ENCODE data around the gene PSG4.
"Not testable (repeated sequence)": the region's sequence is repeated elsewhere in the genome, so short reads cannot be mapped to it uniquely, and the experiment has no call there.

The PSG4 gene

DNA sequence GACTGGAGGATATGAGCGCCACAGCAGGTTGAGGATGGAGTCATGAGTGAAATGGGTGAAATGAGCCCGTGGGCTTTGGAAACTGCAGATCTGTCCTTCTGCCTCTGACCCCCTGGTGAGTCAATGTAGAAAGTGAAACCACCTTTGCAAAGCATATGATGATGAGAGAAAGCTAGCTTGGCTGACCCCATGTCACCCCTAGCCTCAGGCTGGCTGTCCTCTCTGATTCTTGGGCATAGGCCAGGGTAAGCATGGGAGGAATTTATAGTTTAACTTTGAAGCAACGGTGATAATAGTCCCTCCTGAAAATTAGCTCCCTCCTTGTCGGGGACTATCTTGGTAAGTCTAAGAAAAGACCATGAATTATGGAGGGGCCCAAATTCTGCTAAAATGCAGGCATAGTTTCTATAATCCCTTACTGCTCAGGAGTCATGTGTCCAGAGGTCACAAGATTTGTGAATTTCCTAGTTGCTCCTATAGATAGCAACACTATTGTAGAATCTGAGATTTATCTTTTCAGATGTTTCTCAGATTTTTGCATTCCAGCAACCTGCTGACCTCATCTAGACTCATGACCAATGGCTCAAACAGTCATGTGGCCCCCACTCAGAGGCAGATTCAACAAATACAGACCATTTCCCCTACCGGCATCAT is 18.9 kb upstream of the PSG4 start:
- H3K36me3 ChIP-seq (ENCODE audit: control insufficient read depth, insufficient read depth, low read length); H3K9me3 ChIP-seq (ENCODE audit: control insufficient read depth, low read length); H3K27me3 ChIP-seq (ENCODE audit: control insufficient read depth, insufficient read depth, low read length); H3K9ac ChIP-seq (ENCODE audit: low read length); H3K4me1 ChIP-seq (ENCODE audit: control insufficient read depth, insufficient read depth, low read length); H3K4me3 ChIP-seq (ENCODE audit: low read length): not testable (repeated sequence)

DNA sequence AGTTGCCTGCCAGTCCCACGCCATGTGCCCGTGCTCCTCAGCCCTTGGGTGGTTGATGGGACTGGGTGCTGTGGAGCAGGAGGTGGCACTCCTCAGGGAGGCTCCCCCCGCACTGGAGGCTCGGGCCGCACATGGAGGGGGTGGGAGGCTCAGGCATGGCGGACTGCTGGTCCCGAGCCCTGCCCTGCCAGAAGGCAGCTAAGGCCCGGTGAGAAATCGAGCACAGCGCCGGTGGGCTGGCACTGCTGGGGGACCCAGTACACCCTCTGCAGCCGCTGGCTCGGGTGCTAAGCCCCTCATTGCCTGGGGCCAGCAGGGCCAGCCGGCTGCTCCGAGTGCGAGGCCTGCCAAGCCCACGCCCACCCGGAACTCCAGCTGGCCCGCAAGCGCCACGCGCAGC is 16.5 kb upstream of the PSG4 start:
- H3K4me3 ChIP-seq (ENCODE audit: low read length); H3K9me3 ChIP-seq (ENCODE audit: control insufficient read depth, low read length); H3K4me1 ChIP-seq (ENCODE audit: control insufficient read depth, insufficient read depth, low read length); H3K9ac ChIP-seq (ENCODE audit: low read length); H3K36me3 ChIP-seq (ENCODE audit: control insufficient read depth, insufficient read depth, low read length); H3K27me3 ChIP-seq (ENCODE audit: control insufficient read depth, insufficient read depth, low read length): not testable (repeated sequence)

DNA sequence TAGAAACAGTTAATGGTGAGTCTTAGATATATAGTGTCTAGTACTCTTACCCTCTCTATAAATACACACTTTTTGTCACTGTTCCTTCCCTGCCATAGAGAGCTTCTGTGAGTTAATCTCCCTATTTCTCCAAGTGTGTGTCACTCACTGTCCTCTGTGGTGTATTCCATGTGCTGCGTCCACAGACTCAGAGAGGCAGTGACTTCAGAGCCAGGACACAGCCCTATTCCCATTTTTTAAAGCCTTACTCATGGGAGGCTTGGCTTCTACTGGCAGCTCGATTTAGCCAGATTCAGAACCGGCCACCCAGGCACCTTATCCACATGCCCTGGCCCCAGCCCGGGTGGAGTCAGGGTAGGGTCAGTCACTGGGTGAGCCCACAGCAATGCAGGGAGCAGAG is 13.7 kb upstream of the PSG4 start:
- H3K4me1 ChIP-seq (ENCODE audit: control insufficient read depth, insufficient read depth, low read length); H3K9ac ChIP-seq (ENCODE audit: low read length); H3K4me3 ChIP-seq (ENCODE audit: low read length); H3K36me3 ChIP-seq (ENCODE audit: control insufficient read depth, insufficient read depth, low read length); H3K27me3 ChIP-seq (ENCODE audit: control insufficient read depth, insufficient read depth, low read length); H3K9me3 ChIP-seq (ENCODE audit: control insufficient read depth, low read length): not testable (repeated sequence)

DNA sequence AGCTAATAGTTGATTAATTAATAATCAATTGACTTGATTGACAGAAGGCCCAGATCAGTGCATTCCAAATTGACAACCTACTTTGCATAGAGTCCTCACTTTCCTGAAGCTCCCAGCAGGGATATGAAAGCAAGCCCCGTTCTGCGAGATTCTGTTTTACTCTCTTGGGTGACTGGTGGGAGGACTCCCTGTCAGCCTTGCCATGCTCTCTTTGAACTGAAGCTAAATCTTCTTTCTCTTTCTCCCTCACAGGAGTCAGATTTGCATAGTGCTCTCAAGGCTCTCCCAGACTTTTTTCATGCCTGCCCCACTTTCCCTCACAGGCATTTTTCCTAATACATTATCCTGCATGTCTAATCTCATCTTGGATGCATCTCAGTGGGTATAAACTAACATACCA is 10.4 kb upstream of the PSG4 start:
- H3K27me3 ChIP-seq (ENCODE audit: control insufficient read depth, insufficient read depth, low read length); H3K4me1 ChIP-seq (ENCODE audit: control insufficient read depth, insufficient read depth, low read length); H3K36me3 ChIP-seq (ENCODE audit: control insufficient read depth, insufficient read depth, low read length); H3K9ac ChIP-seq (ENCODE audit: low read length); H3K9me3 ChIP-seq (ENCODE audit: control insufficient read depth, low read length); H3K4me3 ChIP-seq (ENCODE audit: low read length): not testable (repeated sequence)

DNA sequence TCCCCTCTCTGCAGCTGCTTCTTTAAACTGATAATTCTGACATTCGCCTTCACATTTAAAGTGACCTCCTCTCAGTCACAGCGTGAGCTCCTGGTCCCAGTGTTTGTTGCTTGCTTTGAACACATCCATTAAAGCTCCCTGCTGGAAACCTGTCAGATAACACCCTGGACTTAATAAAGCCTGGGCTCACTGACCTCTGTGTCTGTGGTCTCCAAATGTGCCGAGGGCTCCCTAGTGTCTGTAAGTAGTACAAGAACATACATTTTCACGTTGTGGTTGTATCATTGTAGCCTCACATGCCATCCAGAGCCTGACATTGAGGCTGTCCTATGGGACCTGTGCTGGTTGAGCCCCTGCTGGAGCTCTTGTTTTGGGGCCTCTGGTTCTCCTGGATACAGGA is 2.6 kb upstream of the PSG4 start:
- Histone ChIP-seq H3K4me3 (ENCODE audit: low read length) (no peak overlapping the region), H3K9me3 (ENCODE audit: control insufficient read depth, low read length) (no peaks in the 10 kb centered on the region), H3K9ac (ENCODE audit: low read length) (no peak overlapping the region), H3K36me3 (ENCODE audit: control insufficient read depth, insufficient read depth, low read length) (no peaks in the 10 kb centered on the region), H3K27me3 (ENCODE audit: control insufficient read depth, insufficient read depth, low read length) (no peaks in the 10 kb centered on the region), H3K4me1 (ENCODE audit: control insufficient read depth, insufficient read depth, low read length) (no peaks in the 10 kb centered on the region)

DNA sequence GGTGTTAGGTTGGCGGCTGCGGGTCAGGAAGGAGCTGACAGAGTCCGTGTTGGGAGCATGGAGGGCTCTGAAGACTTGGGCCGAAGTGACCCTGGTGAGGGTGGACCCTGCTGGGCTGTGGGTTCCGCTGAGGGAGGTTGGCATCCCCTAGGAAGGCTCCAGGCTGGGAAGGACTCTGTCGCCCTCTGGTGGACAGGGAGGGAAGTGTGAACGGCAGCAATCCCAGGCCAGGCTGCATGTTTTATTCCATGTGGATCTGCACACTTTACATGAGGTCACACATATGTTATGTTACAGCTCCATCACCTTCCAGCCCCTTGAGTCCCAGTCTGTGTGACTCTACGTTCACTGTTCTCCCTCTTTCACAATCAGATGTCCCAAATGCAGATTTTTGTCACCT is 1.7 kb upstream of the PSG4 start:
- not testable (repeated sequence) for H3K4me3 ChIP-seq (ENCODE audit: low read length); H3K27me3 ChIP-seq (ENCODE audit: control insufficient read depth, insufficient read depth, low read length); H3K36me3 ChIP-seq (ENCODE audit: control insufficient read depth, insufficient read depth, low read length); H3K9ac ChIP-seq (ENCODE audit: low read length); H3K4me1 ChIP-seq (ENCODE audit: control insufficient read depth, insufficient read depth, low read length); H3K9me3 ChIP-seq (ENCODE audit: control insufficient read depth, low read length)

DNA sequence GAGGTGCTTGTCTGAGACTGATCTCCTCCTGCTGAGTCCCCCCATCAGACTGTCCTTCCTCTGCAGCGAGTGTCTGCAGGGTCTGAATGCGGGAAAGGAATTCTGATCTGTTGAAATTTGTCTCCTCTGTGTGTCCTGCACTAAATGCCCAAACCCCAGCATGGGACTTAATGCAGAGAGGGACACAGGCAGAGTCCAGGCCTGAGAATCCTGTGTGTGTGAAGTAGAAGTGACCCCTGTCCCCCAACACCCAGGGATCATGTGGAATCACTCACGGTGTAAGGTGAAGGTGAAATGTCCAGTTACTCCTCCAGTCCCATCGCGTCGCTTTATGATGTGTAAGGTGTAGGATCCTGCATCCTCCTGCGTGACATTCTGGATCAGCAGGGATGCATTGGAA is 1.8 kb downstream of the PSG4 start:
- H3K27me3 ChIP-seq (ENCODE audit: control insufficient read depth, insufficient read depth, low read length); H3K4me3 ChIP-seq (ENCODE audit: low read length); H3K9me3 ChIP-seq (ENCODE audit: control insufficient read depth, low read length); H3K9ac ChIP-seq (ENCODE audit: low read length); H3K4me1 ChIP-seq (ENCODE audit: control insufficient read depth, insufficient read depth, low read length); H3K36me3 ChIP-seq (ENCODE audit: control insufficient read depth, insufficient read depth, low read length): not testable (repeated sequence)

DNA sequence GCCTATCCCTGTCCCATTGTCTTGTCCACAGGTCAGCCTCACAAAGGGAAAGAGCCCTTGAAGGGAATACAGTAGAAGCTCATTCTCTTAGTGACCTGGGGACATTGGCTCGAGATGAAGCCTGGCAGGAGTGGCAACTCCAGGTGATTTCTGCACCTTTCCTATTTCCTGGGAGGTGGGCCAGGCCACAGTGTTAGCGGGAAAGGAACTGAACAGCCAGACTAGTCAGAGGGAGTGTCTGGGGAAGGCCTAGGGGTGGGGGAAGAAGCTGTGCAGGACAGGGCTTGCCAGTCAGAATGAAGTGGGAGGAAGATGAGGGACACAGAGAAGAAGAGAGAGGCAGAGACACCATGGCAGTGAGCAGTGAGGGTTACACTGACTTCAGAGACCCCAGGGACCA is 3.5 kb downstream of the PSG4 start:
- not testable (repeated sequence) for H3K4me3 ChIP-seq (ENCODE audit: low read length); H3K9me3 ChIP-seq (ENCODE audit: control insufficient read depth, low read length); H3K4me1 ChIP-seq (ENCODE audit: control insufficient read depth, insufficient read depth, low read length); H3K36me3 ChIP-seq (ENCODE audit: control insufficient read depth, insufficient read depth, low read length); H3K9ac ChIP-seq (ENCODE audit: low read length); H3K27me3 ChIP-seq (ENCODE audit: control insufficient read depth, insufficient read depth, low read length)

DNA sequence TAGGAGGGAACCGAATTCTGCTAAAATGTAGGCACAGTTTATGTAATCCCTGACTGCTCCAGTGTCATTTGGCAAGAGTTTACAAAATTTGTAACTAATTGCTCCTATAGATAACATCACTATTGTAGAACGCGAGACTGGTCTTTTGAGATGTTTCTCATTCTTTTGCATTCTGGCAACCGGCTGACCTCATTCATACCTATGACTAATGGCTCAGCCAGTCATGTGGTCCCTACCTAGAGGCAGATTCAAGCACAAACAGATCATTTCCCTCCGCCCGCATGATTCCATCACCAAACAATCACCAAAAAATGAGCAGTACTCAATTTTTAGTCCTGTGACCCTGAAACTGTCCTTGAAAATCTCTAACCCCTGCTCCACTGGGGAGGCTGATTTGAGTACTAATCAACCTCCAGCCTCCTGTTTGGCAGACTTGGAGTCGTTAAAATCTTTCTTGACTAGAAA is 4.1 kb downstream of the PSG4 start:
- H3K9ac ChIP-seq (ENCODE audit: low read length); H3K9me3 ChIP-seq (ENCODE audit: control insufficient read depth, low read length); H3K27me3 ChIP-seq (ENCODE audit: control insufficient read depth, insufficient read depth, low read length); H3K4me1 ChIP-seq (ENCODE audit: control insufficient read depth, insufficient read depth, low read length); H3K36me3 ChIP-seq (ENCODE audit: control insufficient read depth, insufficient read depth, low read length); H3K4me3 ChIP-seq (ENCODE audit: low read length): not testable (repeated sequence)

DNA sequence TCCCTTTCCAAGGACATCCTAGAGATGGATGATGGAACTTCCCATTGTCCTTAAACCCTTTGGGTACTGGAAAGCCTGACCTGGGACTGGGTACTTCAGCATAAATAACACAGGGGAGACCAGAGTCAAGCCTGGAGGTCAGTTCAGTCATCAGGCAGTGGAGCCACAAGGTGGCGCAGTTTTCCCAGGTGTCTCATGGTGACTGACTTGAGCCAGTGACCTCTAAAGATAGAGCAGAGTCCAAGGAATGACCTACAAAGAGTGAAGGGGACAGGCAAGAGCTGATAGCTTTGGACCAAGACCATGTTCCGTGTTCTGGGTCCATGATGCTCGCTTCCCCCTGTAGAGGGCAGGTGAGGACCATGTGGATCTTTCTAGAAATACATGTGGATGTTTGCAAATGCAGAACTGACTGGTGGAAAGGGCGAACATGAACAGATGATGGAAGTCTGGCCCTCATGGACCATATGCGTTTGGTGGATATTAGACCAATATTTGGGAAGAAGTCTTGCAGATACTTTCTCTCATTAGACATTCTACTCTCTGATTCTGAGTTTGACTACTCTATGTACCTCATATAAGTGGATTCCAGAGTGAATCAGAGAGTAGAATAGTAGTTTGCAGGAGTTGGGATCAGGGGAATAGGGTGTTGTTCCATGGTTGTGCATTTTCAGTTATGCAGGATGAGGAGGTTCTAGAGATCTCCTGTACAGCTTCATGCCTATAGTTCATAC is 6.6 kb downstream of the PSG4 start:
- H3K9ac ChIP-seq (ENCODE audit: low read length); H3K9me3 ChIP-seq (ENCODE audit: control insufficient read depth, low read length); H3K4me1 ChIP-seq (ENCODE audit: control insufficient read depth, insufficient read depth, low read length); H3K4me3 ChIP-seq (ENCODE audit: low read length); H3K36me3 ChIP-seq (ENCODE audit: control insufficient read depth, insufficient read depth, low read length); H3K27me3 ChIP-seq (ENCODE audit: control insufficient read depth, insufficient read depth, low read length): not testable (repeated sequence)

DNA sequence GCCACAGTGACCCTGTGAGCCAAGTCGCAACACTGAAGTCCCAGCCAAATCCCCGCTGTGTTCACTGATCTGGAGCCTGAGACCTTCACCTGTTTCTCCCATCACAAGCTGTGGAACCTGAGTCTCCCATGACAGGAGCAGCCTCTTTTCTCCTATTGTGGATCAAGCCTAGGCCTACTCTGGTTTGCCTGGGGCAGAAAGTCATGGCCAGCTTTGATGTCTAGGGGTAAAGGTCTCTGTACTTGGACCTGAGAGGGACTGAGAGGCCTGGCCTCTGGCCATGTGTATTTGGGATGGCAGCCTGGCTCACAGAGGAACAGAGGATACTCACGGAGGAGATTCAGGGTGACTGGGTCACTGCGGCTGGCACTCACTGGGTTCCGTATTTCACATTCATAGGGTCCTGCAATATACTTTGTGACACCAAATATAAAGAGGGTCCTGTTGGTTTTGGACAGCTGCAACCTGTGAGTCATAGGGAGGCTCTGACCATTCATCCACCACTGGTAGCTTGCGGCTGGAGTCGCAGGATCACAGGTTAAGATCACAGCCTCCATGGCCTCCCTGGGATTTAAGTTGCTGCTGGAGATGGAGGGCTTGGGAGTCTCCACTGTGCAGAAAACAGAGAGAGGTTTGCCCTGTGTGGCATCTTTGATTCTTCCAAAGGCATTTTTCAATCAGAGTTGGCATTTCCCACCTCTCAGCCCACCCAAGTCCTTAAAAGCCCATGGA is 7.6 kb downstream of the PSG4 start:
- H3K27me3 ChIP-seq (ENCODE audit: control insufficient read depth, insufficient read depth, low read length), result not testable (repeated sequence)

DNA sequence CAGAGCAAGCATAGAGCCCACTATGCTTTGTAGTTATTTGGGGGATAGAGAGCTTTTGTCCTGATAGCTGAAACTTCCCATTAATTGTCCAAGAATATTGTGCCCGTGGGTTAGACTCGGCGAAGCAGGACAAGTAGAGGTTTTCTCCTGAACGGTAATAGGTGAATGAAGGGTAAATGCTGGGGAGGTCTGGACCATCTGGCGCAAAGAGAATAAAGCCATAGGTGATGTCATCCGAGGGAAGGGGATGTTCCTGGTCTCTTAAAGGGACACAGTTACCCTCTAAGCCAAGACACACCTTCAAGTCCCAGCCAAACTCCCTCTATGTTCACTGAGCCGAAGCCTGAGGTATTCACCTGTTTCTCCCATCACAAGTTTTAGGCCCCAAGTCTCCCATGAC is 11.0 kb downstream of the PSG4 start:
- H3K27me3 ChIP-seq (ENCODE audit: control insufficient read depth, insufficient read depth, low read length); H3K4me3 ChIP-seq (ENCODE audit: low read length); H3K9me3 ChIP-seq (ENCODE audit: control insufficient read depth, low read length); H3K4me1 ChIP-seq (ENCODE audit: control insufficient read depth, insufficient read depth, low read length); H3K9ac ChIP-seq (ENCODE audit: low read length); H3K36me3 ChIP-seq (ENCODE audit: control insufficient read depth, insufficient read depth, low read length): not testable (repeated sequence)

More for the DNA sequence above, 7.6 kb downstream of the PSG4 start:
- H3K9ac ChIP-seq (ENCODE audit: low read length); H3K36me3 ChIP-seq (ENCODE audit: control insufficient read depth, insufficient read depth, low read length); H3K4me1 ChIP-seq (ENCODE audit: control insufficient read depth, insufficient read depth, low read length); H3K4me3 ChIP-seq (ENCODE audit: low read length); H3K9me3 ChIP-seq (ENCODE audit: control insufficient read depth, low read length): not testable (repeated sequence)
